ENCODE results near the gene RBM26.

Gene RBM26

GRCh38 chr13:79409828-79410227 is 3.8 kb upstream of the RBM26 start:
- no peaks in the 10 kb centered on the region for H3K36me3 ChIP-seq (ENCODE audit: control insufficient read depth, insufficient read depth, low read length)
- no peaks in the 10 kb centered on the region for H3K27me3 ChIP-seq (ENCODE audit: control insufficient read depth, insufficient read depth, low read length)
- no peak overlapping the region for H3K27ac ChIP-seq (ENCODE audit: low read depth, low read length)
- H3K4me3 ChIP-seq (ENCODE audit: low read length), result no peak overlapping the region
- H3K9ac ChIP-seq (ENCODE audit: low read length), result no peak overlapping the region
- no peaks in the 10 kb centered on the region for H3K4me1 ChIP-seq (ENCODE audit: control insufficient read depth, insufficient read depth, low read length)

- H3K27ac ChIP-seq (ENCODE audit: low read depth, low read length), result no peak overlapping the region
These were observed 1.4 kb upstream of the RBM26 start for GRCh38 chr13:79407349-79407979.

GRCh38 chr13:79406597-79406908 is 498 bp upstream of the RBM26 start:
- Histone ChIP-seq H3K4me1 (ENCODE audit: control insufficient read depth, insufficient read depth, low read length) (peaks cover 17% of the 10 kb centered on the region), H3K4me3 (ENCODE audit: low read length) (peak overlapping the region; percentile 79), H3K27ac (ENCODE audit: low read depth, low read length) (peak overlapping the region; percentile 94), H3K36me3 (ENCODE audit: control insufficient read depth, insufficient read depth, low read length) (no peaks in the 10 kb centered on the region), H3K27me3 (ENCODE audit: control insufficient read depth, insufficient read depth, low read length) (no peaks in the 10 kb centered on the region), H3K9ac (ENCODE audit: low read length) (peak overlapping the region; percentile 64)

More at GRCh38 chr13:79407349-79407979, 1.4 kb upstream of the RBM26 start:
- Histone ChIP-seq H3K36me3 (ENCODE audit: control insufficient read depth, insufficient read depth, low read length) (no peaks in the 10 kb centered on the region), H3K4me3 (ENCODE audit: low read length) (no peak overlapping the region), H3K9ac (ENCODE audit: low read length) (no peak overlapping the region), H3K27me3 (ENCODE audit: control insufficient read depth, insufficient read depth, low read length) (no peaks in the 10 kb centered on the region), H3K4me1 (ENCODE audit: control insufficient read depth, insufficient read depth, low read length) (peaks cover 14% of the 10 kb centered on the region)

GRCh38 chr13:79405501-79405830 is 589 bp downstream of the RBM26 start:
- Histone ChIP-seq H3K4me3 (ENCODE audit: low read length) (peak overlapping the region; percentile 79), H3K27ac (ENCODE audit: low read depth, low read length) (peak overlapping the region; percentile 94), H3K27me3 (ENCODE audit: control insufficient read depth, insufficient read depth, low read length) (no peaks in the 10 kb centered on the region), H3K4me1 (ENCODE audit: control insufficient read depth, insufficient read depth, low read length) (peaks cover 17% of the 10 kb centered on the region), H3K9ac (ENCODE audit: low read length) (peak overlapping the region; percentile 66), H3K36me3 (ENCODE audit: control insufficient read depth, insufficient read depth, low read length) (no peaks in the 10 kb centered on the region)

GRCh38 chr13:79404985-79405384 is 1.1 kb downstream of the RBM26 start:
- Histone ChIP-seq H3K36me3 (ENCODE audit: control insufficient read depth, insufficient read depth, low read length) (no peaks in the 10 kb centered on the region), H3K27me3 (ENCODE audit: control insufficient read depth, insufficient read depth, low read length) (no peaks in the 10 kb centered on the region), H3K4me1 (ENCODE audit: control insufficient read depth, insufficient read depth, low read length) (peaks cover 17% of the 10 kb centered on the region), H3K27ac (ENCODE audit: low read depth, low read length) (no peak overlapping the region), H3K4me3 (ENCODE audit: low read length) (peak overlapping the region; percentile 79), H3K9ac (ENCODE audit: low read length) (peak overlapping the region; percentile 66)

GRCh38 chr13:79404361-79404760 is 1.7 kb downstream of the RBM26 start:
- Histone ChIP-seq H3K27me3 (ENCODE audit: control insufficient read depth, insufficient read depth, low read length) (no peaks in the 10 kb centered on the region), H3K9ac (ENCODE audit: low read length) (no peak overlapping the region), H3K27ac (ENCODE audit: low read depth, low read length) (no peak overlapping the region), H3K4me1 (ENCODE audit: control insufficient read depth, insufficient read depth, low read length) (peaks cover 17% of the 10 kb centered on the region), H3K36me3 (ENCODE audit: control insufficient read depth, insufficient read depth, low read length) (no peaks in the 10 kb centered on the region), H3K4me3 (ENCODE audit: low read length) (peak overlapping the region; percentile 79)

- H3K27ac ChIP-seq (ENCODE audit: low read depth, low read length), result no peak overlapping the region
- no peak overlapping the region for H3K4me3 ChIP-seq (ENCODE audit: low read length)
- no peaks in the 10 kb centered on the region for H3K27me3 ChIP-seq (ENCODE audit: control insufficient read depth, insufficient read depth, low read length)
- H3K4me1 ChIP-seq (ENCODE audit: control insufficient read depth, insufficient read depth, low read length), result peaks cover 17% of the 10 kb centered on the region
- H3K9ac ChIP-seq (ENCODE audit: low read length), result no peak overlapping the region
- no peaks in the 10 kb centered on the region for H3K36me3 ChIP-seq (ENCODE audit: control insufficient read depth, insufficient read depth, low read length)
These were observed 2.9 kb downstream of the RBM26 start for GRCh38 chr13:79403113-79403512.

GRCh38 chr13:79402679-79403078 is 3.4 kb downstream of the RBM26 start:
- Histone ChIP-seq H3K36me3 (ENCODE audit: control insufficient read depth, insufficient read depth, low read length) (no peaks in the 10 kb centered on the region), H3K27ac (ENCODE audit: low read depth, low read length) (no peak overlapping the region), H3K9ac (ENCODE audit: low read length) (no peak overlapping the region), H3K4me3 (ENCODE audit: low read length) (no peak overlapping the region), H3K27me3 (ENCODE audit: control insufficient read depth, insufficient read depth, low read length) (no peaks in the 10 kb centered on the region), H3K4me1 (ENCODE audit: control insufficient read depth, insufficient read depth, low read length) (peaks cover 17% of the 10 kb centered on the region)

- Histone ChIP-seq H3K27me3 (ENCODE audit: control insufficient read depth, insufficient read depth, low read length) (no peaks in the 10 kb centered on the region), H3K9ac (ENCODE audit: low read length) (no peak overlapping the region), H3K4me1 (ENCODE audit: control insufficient read depth, insufficient read depth, low read length) (peaks cover 17% of the 10 kb centered on the region), H3K4me3 (ENCODE audit: low read length) (no peak overlapping the region), H3K36me3 (ENCODE audit: control insufficient read depth, insufficient read depth, low read length) (no peaks in the 10 kb centered on the region), H3K27ac (ENCODE audit: low read depth, low read length) (no peak overlapping the region)
These were observed 3.9 kb downstream of the RBM26 start for GRCh38 chr13:79402074-79402635.

GRCh38 chr13:79401259-79402070 is 4.6 kb downstream of the RBM26 start:
- Histone ChIP-seq H3K36me3 (ENCODE audit: control insufficient read depth, insufficient read depth, low read length) (no peaks in the 10 kb centered on the region), H3K4me3 (ENCODE audit: low read length) (no peak overlapping the region), H3K27me3 (ENCODE audit: control insufficient read depth, insufficient read depth, low read length) (no peaks in the 10 kb centered on the region), H3K9ac (ENCODE audit: low read length) (no peak overlapping the region), H3K27ac (ENCODE audit: low read depth, low read length) (no peak overlapping the region), H3K4me1 (ENCODE audit: control insufficient read depth, insufficient read depth, low read length) (peaks cover 17% of the 10 kb centered on the region)

GRCh38 chr13:79398915-79399314 is 7.1 kb downstream of the RBM26 start:
- Histone ChIP-seq H3K4me3 (ENCODE audit: low read length) (no peak overlapping the region), H3K36me3 (ENCODE audit: control insufficient read depth, insufficient read depth, low read length) (no peaks in the 10 kb centered on the region), H3K27me3 (ENCODE audit: control insufficient read depth, insufficient read depth, low read length) (no peaks in the 10 kb centered on the region), H3K27ac (ENCODE audit: low read depth, low read length) (no peak overlapping the region), H3K4me1 (ENCODE audit: control insufficient read depth, insufficient read depth, low read length) (peaks cover 10% of the 10 kb centered on the region), H3K9ac (ENCODE audit: low read length) (no peak overlapping the region)

GRCh38 chr13:79398127-79398526 is 7.9 kb downstream of the RBM26 start:
- H3K27ac ChIP-seq (ENCODE audit: low read depth, low read length), result no peak overlapping the region
- H3K27me3 ChIP-seq (ENCODE audit: control insufficient read depth, insufficient read depth, low read length), result no peaks in the 10 kb centered on the region
- peaks cover 6% of the 10 kb centered on the region for H3K4me1 ChIP-seq (ENCODE audit: control insufficient read depth, insufficient read depth, low read length)
- no peak overlapping the region for H3K9ac ChIP-seq (ENCODE audit: low read length)
- H3K36me3 ChIP-seq (ENCODE audit: control insufficient read depth, insufficient read depth, low read length), result no peaks in the 10 kb centered on the region
- H3K4me3 ChIP-seq (ENCODE audit: low read length), result no peak overlapping the region

GRCh38 chr13:79395881-79396280 is 10.2 kb downstream of the RBM26 start:
- Histone ChIP-seq H3K27me3 (ENCODE audit: control insufficient read depth, insufficient read depth, low read length) (no peaks in the 10 kb centered on the region), H3K4me1 (ENCODE audit: control insufficient read depth, insufficient read depth, low read length) (no peaks in the 10 kb centered on the region), H3K4me3 (ENCODE audit: low read length) (no peak overlapping the region), H3K27ac (ENCODE audit: low read depth, low read length) (no peak overlapping the region), H3K9ac (ENCODE audit: low read length) (no peak overlapping the region), H3K36me3 (ENCODE audit: control insufficient read depth, insufficient read depth, low read length) (no peaks in the 10 kb centered on the region)
